Activated CD8-positive, alpha-beta T cell treated with anti-CD3 and anti-CD28 coated beads for 36 hours (primary cell): ENCODE results near the gene C2CD3. TPM values are rescaled to one million over a fixed set of nuclear protein-coding genes. Genes with fewer than 3 reads are reported as not detected.

Experiments
- ATAC-seq: fragments of 200-7000 bp; cut with Tn5 transposase; one replicate; pipeline ENCODE4 v1.10.0; 2021; ENCODE audit warnings: mild to moderate bottlenecking, moderate library complexity
- CTCF ChIA-PET: fragments of 350-600 bp; sonication (Branson Sonifier 250); formaldehyde crosslinking; loops from one replicate; lab custom pipeline; 2021; ENCODE audit warnings: antibody characterized with exemption; lab: Charles Lee
- POLR2A ChIA-PET: fragments of 350-600 bp; sonication (Branson Sonifier 250); formaldehyde crosslinking; loops from one replicate; lab custom pipeline; 2021; ENCODE audit warnings: antibody characterized with exemption; lab: Charles Lee
- DNase-seq: peaks from one replicate; pipeline ENCODE4 v3.0.0-alpha.2; 2020
- H3K27ac Mint-ChIP-seq: one replicate; pipeline ENCODE4 v1.8.0; 2021; ENCODE audit warnings: mild to moderate bottlenecking, mixed read lengths
- H3K27me3 Mint-ChIP-seq: one replicate; pipeline ENCODE4 v1.8.0; 2021; ENCODE audit warnings: mixed read lengths
- H3K36me3 Mint-ChIP-seq: one replicate; pipeline ENCODE4 v1.8.0; 2021; ENCODE audit warnings: low read depth, mixed read lengths
- H3K4me1 Mint-ChIP-seq: one replicate; pipeline ENCODE4 v1.8.0; 2021; ENCODE audit warnings: low read depth, mixed read lengths
- H3K4me3 Mint-ChIP-seq: one replicate; pipeline ENCODE4 v1.8.0; 2021; ENCODE audit warnings: mild to moderate bottlenecking, moderate library complexity, mixed read lengths
- H3K9me3 Mint-ChIP-seq: one replicate; pipeline ENCODE4 v1.8.0; 2021; ENCODE audit warnings: mixed read lengths
- CTCF ChIP-seq: fragments of 200-600 bp; IDR thresholded peaks from one replicate; pipeline ENCODE4 v1.8.0; 2022; ENCODE audit warnings: antibody characterized with exemption, mild to moderate bottlenecking
- intact Hi-C: fragments of 100-400 bp; cut with micrococcal nuclease; formaldehyde crosslinking; loops from one replicate; pipeline ENCODE4 v1.10.0; 2022
- total RNA-seq, 2 experiments: library from RNA; stranded (reverse); gene quantifications; one replicate each; pipeline ENCODE4 v1.2.3, GENCODE V29; 2021

C2CD3 gene
- total RNA-seq, 2 experiments from 2014 or later, result 22.5 to 25.6 TPM

- DNase-seq (no peak), ATAC-seq (no peak)
- no peak for TF ChIP-seq CTCF
- no peak overlapping the region for H3K4me3 Mint-ChIP-seq
- H3K36me3 Mint-ChIP-seq, result peaks cover 38% of the 10 kb centered on the region
- H3K27ac Mint-ChIP-seq, result no peak overlapping the region
- ChIA-PET POLR2A (no interaction called here), CTCF (no interaction called here)
- no peaks in the 10 kb centered on the region for H3K4me1 Mint-ChIP-seq
- H3K27me3 Mint-ChIP-seq, result no peaks in the 10 kb centered on the region
- H3K9me3 Mint-ChIP-seq, result no peaks in the 10 kb centered on the region
- intact Hi-C loops, result no loop called here
Measured at GRCh38 chr11:74102321-74102720, 68.5 kb downstream of the C2CD3 start.

DNA sequence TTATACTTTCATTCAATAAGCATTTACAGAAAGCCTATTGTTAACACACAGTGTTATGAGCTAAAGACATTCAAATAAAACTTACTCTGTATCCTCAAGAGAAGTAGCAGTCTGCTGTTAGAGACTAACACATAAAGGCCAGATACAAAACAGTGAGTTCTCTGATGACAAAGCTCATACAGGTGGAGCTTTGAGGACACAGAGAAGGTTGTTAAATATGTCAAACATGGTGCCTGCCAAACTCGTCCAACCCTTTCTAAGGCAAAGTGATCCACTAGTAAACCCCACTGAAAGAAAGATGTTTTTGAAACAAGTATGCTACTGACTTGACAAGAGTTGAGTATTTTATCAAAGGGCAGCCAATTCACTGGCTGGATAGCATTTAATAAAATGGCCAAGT lies 70.1 kb downstream of the C2CD3 start:
- H3K36me3 Mint-ChIP-seq, result peaks cover 35% of the 10 kb centered on the region
- ATAC-seq, result no peak
- no peak for DNase-seq
- POLR2A ChIA-PET, result interaction anchor here (1.5 kb wide), 1 partner anchor 129 kb away, joined by 3 read pairs; no protein-coding TSS in a partner anchor
- H3K4me3 Mint-ChIP-seq, result no peak overlapping the region
- CTCF ChIA-PET, result interaction anchor here (0.7 to 0.9 kb wide), 2 partner anchors 33 to 137 kb away, joined by 3 read pairs; no protein-coding TSS in a partner anchor
- H3K9me3 Mint-ChIP-seq, result no peaks in the 10 kb centered on the region
- no peaks in the 10 kb centered on the region for H3K27me3 Mint-ChIP-seq
- no peaks in the 10 kb centered on the region for H3K4me1 Mint-ChIP-seq
- intact Hi-C loops, result no loop called here
- no peak for TF ChIP-seq CTCF
- no peak overlapping the region for H3K27ac Mint-ChIP-seq

GRCh38 chr11:74100231-74100630 lies 70.6 kb downstream of the C2CD3 start:
- peaks cover 32% of the 10 kb centered on the region for H3K36me3 Mint-ChIP-seq
- no peak overlapping the region for H3K4me3 Mint-ChIP-seq
- ATAC-seq (no peak), DNase-seq (no peak)
- H3K9me3 Mint-ChIP-seq, result no peaks in the 10 kb centered on the region
- ChIA-PET CTCF (interaction anchor here (0.7 kb wide), 1 partner anchor 32 kb away, joined by 3 read pairs; no protein-coding TSS in a partner anchor), POLR2A (interaction anchor here (1.5 kb wide), 1 partner anchor 128 kb away, joined by 3 read pairs; no protein-coding TSS in a partner anchor)
- H3K4me1 Mint-ChIP-seq, result no peaks in the 10 kb centered on the region
- no peaks in the 10 kb centered on the region for H3K27me3 Mint-ChIP-seq
- TF ChIP-seq CTCF, result no peak
- H3K27ac Mint-ChIP-seq, result no peak overlapping the region
- intact Hi-C loops, result no loop called here

GRCh38 chr11:74097686-74098237 lies 73.0 kb downstream of the C2CD3 start:
- CTCF ChIA-PET, result interaction anchor here (0.7 to 1.1 kb wide), 2 partner anchors 133 to 134 kb away, joined by 3 to 4 read pairs; no protein-coding TSS in a partner anchor
- peaks cover 27% of the 10 kb centered on the region for H3K36me3 Mint-ChIP-seq
- H3K27me3 Mint-ChIP-seq, result no peaks in the 10 kb centered on the region
- no peak overlapping the region for H3K4me3 Mint-ChIP-seq
- ATAC-seq (no peak), DNase-seq (no peak)
- H3K9me3 Mint-ChIP-seq, result no peaks in the 10 kb centered on the region
- intact Hi-C loops, result no loop called here
- TF ChIP-seq CTCF, result no peak
- no peak overlapping the region for H3K27ac Mint-ChIP-seq
- POLR2A ChIA-PET, result no interaction called here
- no peaks in the 10 kb centered on the region for H3K4me1 Mint-ChIP-seq

DNA sequence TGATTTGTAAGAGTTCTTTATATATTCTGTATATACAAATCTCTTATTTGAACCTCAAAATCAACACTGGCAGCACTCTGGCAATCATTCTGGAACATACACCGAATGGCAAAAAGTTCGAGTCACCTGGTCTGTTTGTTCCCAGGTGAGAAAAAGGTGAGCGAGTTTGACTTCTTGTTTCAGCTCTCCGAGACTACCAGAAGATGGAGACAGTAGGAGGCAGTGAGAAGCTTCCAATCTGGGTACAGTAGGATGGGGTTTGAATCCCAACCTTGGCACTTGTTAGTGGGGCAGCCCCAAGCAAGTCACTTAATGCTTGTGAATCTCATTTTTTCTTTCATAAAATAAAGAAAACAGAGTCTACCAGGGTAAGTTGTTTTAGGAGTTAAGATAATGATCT lies 76.4 kb downstream of the C2CD3 start:
- H3K27me3 Mint-ChIP-seq, result no peaks in the 10 kb centered on the region
- TF ChIP-seq CTCF, result no peak
- intact Hi-C loops, result no loop called here
- H3K27ac Mint-ChIP-seq, result no peak overlapping the region
- H3K4me3 Mint-ChIP-seq, result no peak overlapping the region
- no peaks in the 10 kb centered on the region for H3K9me3 Mint-ChIP-seq
- no peaks in the 10 kb centered on the region for H3K4me1 Mint-ChIP-seq
- ChIA-PET CTCF (no interaction called here), POLR2A (no interaction called here)
- H3K36me3 Mint-ChIP-seq, result peaks cover 18% of the 10 kb centered on the region
- ATAC-seq (no peak), DNase-seq (no peak)
